Cortex of kidney (tissue), 1 donor: ENCODE measurements around the gene POMGNT1.

Source experiments
- DNase-seq: peaks from one replicate; lab custom pipeline; 2025; lab: John Stamatoyannopoulos, UW

The POMGNT1 gene

GRCh38 chr1:46183079-46183847, 15.0 kb downstream of the POMGNT1 start:
- no peak for DNase-seq

GRCh38 chr1:46181343-46182260, 16.6 kb downstream of the POMGNT1 start:
- no peak for DNase-seq

- no peak for DNase-seq
Observed at GRCh38 chr1:46180082-46180616, 18.1 kb downstream of the POMGNT1 start.

- no peak for DNase-seq
Observed at GRCh38 chr1:46179138-46180081, 18.8 kb downstream of the POMGNT1 start.

- no peak for DNase-seq
Observed at GRCh38 chr1:46176211-46176865, 21.9 kb downstream of the POMGNT1 start, which contains the start of gene P3R3URF. Gene P3R3URF (minus strand): TSS chr1:46176488. CDS start chr1:46176471, 17 bp downstream.

GRCh38 chr1:46175243-46175642, 23.0 kb downstream of the POMGNT1 start:
- no peak for DNase-seq

GRCh38 chr1:46174448-46175231, 23.6 kb downstream of the POMGNT1 start, which contains the start of gene TSPAN1:
Gene TSPAN1 (plus strand): TSS chr1:46175087. CDS start chr1:46181108, 6,021 bp downstream.
- no peak for DNase-seq

- DNase-seq = no peak
Observed at GRCh38 chr1:46173361-46173856, 24.8 kb downstream of the POMGNT1 start.

GRCh38 chr1:46172321-46172720, 25.9 kb downstream of the POMGNT1 start:
- DNase-seq = no peak

GRCh38 chr1:46171871-46172270, 26.4 kb downstream of the POMGNT1 start:
- no peak for DNase-seq

- DNase-seq = no peak
Observed at GRCh38 chr1:46171351-46171750, 26.9 kb downstream of the POMGNT1 start.

GRCh38 chr1:46169811-46170454, 28.3 kb downstream of the POMGNT1 start:
- no peak for DNase-seq

- no peak for DNase-seq
Observed at GRCh38 chr1:46168477-46168876, 29.8 kb downstream of the POMGNT1 start.

GRCh38 chr1:46166521-46167462, 31.4 kb downstream of the POMGNT1 start:
- no peak for DNase-seq

GRCh38 chr1:46160212-46160611, 38.0 kb downstream of the POMGNT1 start:
- no peak for DNase-seq

- no peak for DNase-seq
Observed at GRCh38 chr1:46159516-46159915, 38.7 kb downstream of the POMGNT1 start.

- no peak for DNase-seq
Observed at GRCh38 chr1:46158312-46159281, 39.6 kb downstream of the POMGNT1 start.
